ENCODE results near the gene TVP23C. TPM values are rescaled to one million over a fixed set of nuclear protein-coding genes. Genes with fewer than 3 reads are reported as not detected.
"Not testable (repeated sequence)": the region's sequence is repeated elsewhere in the genome, so short reads cannot be mapped to it uniquely, and the experiment has no call there.

The TVP23C gene
- total and polyA plus RNA-seq, 3 experiments from 2014 or later: 6.3 to 7.6 (median 6.9) TPM

GRCh38 chr17:15507896-15508295, 55.4 kb downstream of the TVP23C start:
- Mint-ChIP-seq H3K27ac (no peak overlapping the region), H3K27me3 (no peaks in the 10 kb centered on the region)

GRCh38 chr17:15507001-15507400, 56.3 kb downstream of the TVP23C start:
- peaks cover 12 to 13% (median 12%) of the 10 kb centered on the region in 3 donors for H3K4me1 Mint-ChIP-seq
- peaks cover 14 to 46% (median 26%) of the 10 kb centered on the region in 3 donors for H3K36me3 Mint-ChIP-seq

More at GRCh38 chr17:15507896-15508295, 55.4 kb downstream of the TVP23C start:
- Mint-ChIP-seq H3K9me3 (no peaks in the 10 kb centered on the region), H3K4me1 (peaks cover 8 to 12% (median 9%) of the 10 kb centered on the region in 3 donors), H3K4me3 (no peak overlapping the region), H3K36me3 (peaks cover 14 to 45% (median 26%) of the 10 kb centered on the region in 3 donors)
- POLR2A ChIA-PET: no interaction called here
- Histone ChIP-seq H3K4me1 (ENCODE audit: insufficient read depth, low read length) (no peaks in the 10 kb centered on the region), H3K27ac (ENCODE audit: low read depth, low read length) (no peak overlapping the region), H3K9me3 (ENCODE audit: low read length) (no peaks in the 10 kb centered on the region), H3K36me3 (ENCODE audit: insufficient read depth, low read length) (no peaks in the 10 kb centered on the region), H3K4me3 (ENCODE audit: low read length) (no peak overlapping the region), H3K27me3 (ENCODE audit: insufficient read depth, low read length, poor library complexity, severe bottlenecking) (no peaks in the 10 kb centered on the region)
- CTCF ChIA-PET: no interaction called here
- DNase-seq: no peak

GRCh38 chr17:15505708-15506107, 57.6 kb downstream of the TVP23C start:
- H3K27me3 Mint-ChIP-seq; H3K9me3 ChIP-seq (ENCODE audit: low read length); H3K27ac Mint-ChIP-seq; CTCF ChIA-PET; H3K9me3 Mint-ChIP-seq; POLR2A ChIA-PET; DNase-seq; H3K36me3 ChIP-seq (ENCODE audit: insufficient read depth, low read length); H3K27me3 ChIP-seq (ENCODE audit: insufficient read depth, low read length, poor library complexity, severe bottlenecking); H3K4me3 Mint-ChIP-seq; H3K4me1 ChIP-seq (ENCODE audit: insufficient read depth, low read length); H3K27ac ChIP-seq (ENCODE audit: low read depth, low read length); H3K4me3 ChIP-seq (ENCODE audit: low read length): not testable (repeated sequence)
- Mint-ChIP-seq H3K4me1 (peaks cover 12 to 13% (median 12%) of the 10 kb centered on the region in 3 donors), H3K36me3 (peaks cover 19 to 51% (median 28%) of the 10 kb centered on the region in 3 donors)

More at GRCh38 chr17:15507001-15507400, 56.3 kb downstream of the TVP23C start:
- no peak overlapping the region for H3K4me3 Mint-ChIP-seq
- ChIA-PET CTCF (no interaction called here), POLR2A (no interaction called here)
- H3K9me3 Mint-ChIP-seq: no peaks in the 10 kb centered on the region
- Histone ChIP-seq H3K4me3 (ENCODE audit: low read length) (no peak overlapping the region), H3K27me3 (ENCODE audit: insufficient read depth, low read length, poor library complexity, severe bottlenecking) (no peaks in the 10 kb centered on the region), H3K27ac (ENCODE audit: low read depth, low read length) (no peak overlapping the region), H3K9me3 (ENCODE audit: low read length) (no peaks in the 10 kb centered on the region), H3K36me3 (ENCODE audit: insufficient read depth, low read length) (no peaks in the 10 kb centered on the region), H3K4me1 (ENCODE audit: insufficient read depth, low read length) (no peaks in the 10 kb centered on the region)
- no peak for DNase-seq
- no peak overlapping the region for H3K27ac Mint-ChIP-seq
- no peaks in the 10 kb centered on the region for H3K27me3 Mint-ChIP-seq

- Mint-ChIP-seq H3K4me1 (peaks cover 12 to 14% (median 12%) of the 10 kb centered on the region in 3 donors), H3K4me3 (no peak overlapping the region)
- H3K27ac ChIP-seq (ENCODE audit: low read depth, low read length): no peak overlapping the region
Observed at GRCh38 chr17:15503731-15504130, 59.6 kb downstream of the TVP23C start.

GRCh38 chr17:15502369-15503112, 60.7 kb downstream of the TVP23C start:
- Histone ChIP-seq H3K27me3 (ENCODE audit: insufficient read depth, low read length, poor library complexity, severe bottlenecking) (no peaks in the 10 kb centered on the region), H3K36me3 (ENCODE audit: insufficient read depth, low read length) (no peaks in the 10 kb centered on the region), H3K9me3 (ENCODE audit: low read length) (no peaks in the 10 kb centered on the region), H3K4me1 (ENCODE audit: insufficient read depth, low read length) (no peaks in the 10 kb centered on the region), H3K4me3 (ENCODE audit: low read length) (no peak overlapping the region), H3K27ac (ENCODE audit: low read depth, low read length) (no peak overlapping the region)
- Mint-ChIP-seq H3K9me3 (no peaks in the 10 kb centered on the region), H3K4me3 (no peak overlapping the region), H3K36me3 (peaks cover 13 to 58% (median 22%) of the 10 kb centered on the region in 3 donors), H3K4me1 (peaks cover 12 to 14% (median 12%) of the 10 kb centered on the region in 3 donors), H3K27me3 (no peaks in the 10 kb centered on the region), H3K27ac (peak overlapping the region in 2 of 8 donors; percentile 61 to 76)
- POLR2A ChIA-PET: no interaction called here
- CTCF ChIA-PET: interaction anchor here (1.1 to 1.7 kb wide), 2 partner anchors 201 to 244 kb away, joined by 3 to 4 read pairs; no protein-coding TSS in a partner anchor
- DNase-seq: peak; percentile 9 to 66 (median 19)

More at GRCh38 chr17:15503731-15504130, 59.6 kb downstream of the TVP23C start:
- no peaks in the 10 kb centered on the region for H3K4me1 ChIP-seq (ENCODE audit: insufficient read depth, low read length)
- no peaks in the 10 kb centered on the region for H3K27me3 ChIP-seq (ENCODE audit: insufficient read depth, low read length, poor library complexity, severe bottlenecking)
- CTCF ChIA-PET: interaction anchor here (1.1 kb wide), 1 partner anchor 202 kb away, joined by 3 read pairs; no protein-coding TSS in a partner anchor
- DNase-seq: no peak
- Mint-ChIP-seq H3K27me3 (no peaks in the 10 kb centered on the region), H3K9me3 (no peaks in the 10 kb centered on the region), H3K27ac (peak overlapping the region in 2 of 8 donors; percentile 61 to 72), H3K36me3 (peaks cover 22 to 57% (median 27%) of the 10 kb centered on the region in 3 donors)
- POLR2A ChIA-PET: interaction anchor here (0.6 to 0.7 kb wide), 2 partner anchors 59 to 91 kb away, joined by 3 to 5 read pairs; no protein-coding TSS in a partner anchor
- no peaks in the 10 kb centered on the region for H3K9me3 ChIP-seq (ENCODE audit: low read length)
- no peak overlapping the region for H3K4me3 ChIP-seq (ENCODE audit: low read length)
- H3K36me3 ChIP-seq (ENCODE audit: insufficient read depth, low read length): no peaks in the 10 kb centered on the region

- H3K27ac ChIP-seq (ENCODE audit: low read depth, low read length): no peak overlapping the region
- no peaks in the 10 kb centered on the region for H3K9me3 ChIP-seq (ENCODE audit: low read length)
- H3K4me1 Mint-ChIP-seq: peaks cover 12 to 14% (median 12%) of the 10 kb centered on the region in 3 donors
- no peak overlapping the region for H3K27ac Mint-ChIP-seq
- H3K36me3 ChIP-seq (ENCODE audit: insufficient read depth, low read length): no peaks in the 10 kb centered on the region
- CTCF ChIA-PET: interaction anchor here (1.7 kb wide), 1 partner anchor 244 kb away, joined by 4 read pairs; no protein-coding TSS in a partner anchor
- DNase-seq: no peak
- H3K27me3 ChIP-seq (ENCODE audit: insufficient read depth, low read length, poor library complexity, severe bottlenecking): no peaks in the 10 kb centered on the region
- no peaks in the 10 kb centered on the region for H3K27me3 Mint-ChIP-seq
- H3K4me3 ChIP-seq (ENCODE audit: low read length): no peak overlapping the region
- H3K4me1 ChIP-seq (ENCODE audit: insufficient read depth, low read length): no peaks in the 10 kb centered on the region
- H3K9me3 Mint-ChIP-seq: no peaks in the 10 kb centered on the region
- H3K36me3 Mint-ChIP-seq: peaks cover 13 to 58% (median 18%) of the 10 kb centered on the region in 3 donors
- POLR2A ChIA-PET: no interaction called here
- no peak overlapping the region for H3K4me3 Mint-ChIP-seq
Observed at GRCh38 chr17:15501793-15502192, 61.5 kb downstream of the TVP23C start.

- no peaks in the 10 kb centered on the region for H3K27me3 Mint-ChIP-seq
- ChIA-PET CTCF (no interaction called here), POLR2A (no interaction called here)
- no peaks in the 10 kb centered on the region for H3K36me3 ChIP-seq (ENCODE audit: insufficient read depth, low read length)
- DNase-seq: no peak
- no peak overlapping the region for H3K27ac ChIP-seq (ENCODE audit: low read depth, low read length)
- H3K4me1 ChIP-seq (ENCODE audit: insufficient read depth, low read length): no peaks in the 10 kb centered on the region
- peaks cover 13 to 56% (median 15%) of the 10 kb centered on the region in 3 donors for H3K36me3 Mint-ChIP-seq
- H3K27ac Mint-ChIP-seq: peak overlapping the region in 1 of 8 donors; percentile 4
- no peaks in the 10 kb centered on the region for H3K9me3 ChIP-seq (ENCODE audit: low read length)
- peaks cover 12 to 14% (median 12%) of the 10 kb centered on the region in 3 donors for H3K4me1 Mint-ChIP-seq
- no peaks in the 10 kb centered on the region for H3K9me3 Mint-ChIP-seq
- no peak overlapping the region for H3K4me3 Mint-ChIP-seq
- no peak overlapping the region for H3K4me3 ChIP-seq (ENCODE audit: low read length)
- H3K27me3 ChIP-seq (ENCODE audit: insufficient read depth, low read length, poor library complexity, severe bottlenecking): no peaks in the 10 kb centered on the region
Observed at GRCh38 chr17:15501282-15501681, 62.0 kb downstream of the TVP23C start.

GRCh38 chr17:15498107-15498506, 65.2 kb downstream of the TVP23C start:
- Histone ChIP-seq H3K36me3 (ENCODE audit: insufficient read depth, low read length) (no peaks in the 10 kb centered on the region), H3K4me1 (ENCODE audit: insufficient read depth, low read length) (no peaks in the 10 kb centered on the region), H3K9me3 (ENCODE audit: low read length) (no peaks in the 10 kb centered on the region), H3K4me3 (ENCODE audit: low read length) (no peak overlapping the region), H3K27ac (ENCODE audit: low read depth, low read length) (no peak overlapping the region), H3K27me3 (ENCODE audit: insufficient read depth, low read length, poor library complexity, severe bottlenecking) (no peaks in the 10 kb centered on the region)
- Mint-ChIP-seq H3K36me3 (peaks cover 17 to 58% (median 18%) of the 10 kb centered on the region in 3 donors), H3K27me3 (no peaks in the 10 kb centered on the region), H3K4me1 (peaks cover 5 to 7% (median 6%) of the 10 kb centered on the region in 3 donors), H3K27ac (peak overlapping the region in 1 of 8 donors; percentile 43), H3K4me3 (no peak overlapping the region), H3K9me3 (no peaks in the 10 kb centered on the region)
- ChIA-PET POLR2A (no interaction called here), CTCF (no interaction called here)
- DNase-seq: no peak
